Gastroesophageal sphincter (tissue), 3 donors: ENCODE data around the gene KRTAP5-8.

Experiments used
- EP300 ChIP-seq: sonication (generic); formaldehyde crosslinking; IDR thresholded peaks from one replicate; pipeline ENCODE4 v1.6.1; 2017; ENCODE audit warnings: antibody characterized with exemption, mild to moderate bottlenecking
- POLR2AphosphoS5 ChIP-seq: sonication (generic); formaldehyde crosslinking; IDR thresholded peaks from one replicate; pipeline ENCODE4 v1.6.1; 2017; ENCODE audit warnings: antibody characterized with exemption
- TF ChIP-seq, protein P1 (sequence below), 4 experiments: fragments of 200-600 bp in 2 of 4; fragments of 450-650 bp in 2 of 4; sonication (generic) in 1 of 4; IDR thresholded peaks; one replicate each; pipeline ENCODE4 v1.5.1; 2017 to 2019; ENCODE audit warnings: antibody characterized with exemption in 4 of 4, mild to moderate bottlenecking in 2 of 4, moderate library complexity in 2 of 4

DNA sequence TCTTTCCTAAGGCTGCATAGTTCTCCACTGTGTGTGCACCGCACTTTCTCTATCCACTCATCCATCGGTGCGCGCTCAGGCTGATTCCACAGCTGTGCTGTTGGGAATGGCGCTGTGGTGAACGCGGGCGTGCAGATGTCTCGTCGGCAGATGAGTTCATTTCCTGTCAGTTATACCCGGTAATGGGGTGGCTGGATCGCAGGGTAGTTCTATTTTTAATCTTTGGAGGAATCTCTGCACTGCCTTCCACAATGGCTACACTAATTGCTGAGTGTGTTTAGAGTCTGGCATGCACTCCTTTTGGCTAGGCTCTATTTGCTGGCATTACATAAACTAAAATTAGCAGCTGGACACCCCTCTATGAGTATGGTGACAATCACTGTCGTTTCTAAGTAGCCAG is 38.7 kb upstream of the KRTAP5-8 start:
- TF ChIP-seq, protein P1, sequence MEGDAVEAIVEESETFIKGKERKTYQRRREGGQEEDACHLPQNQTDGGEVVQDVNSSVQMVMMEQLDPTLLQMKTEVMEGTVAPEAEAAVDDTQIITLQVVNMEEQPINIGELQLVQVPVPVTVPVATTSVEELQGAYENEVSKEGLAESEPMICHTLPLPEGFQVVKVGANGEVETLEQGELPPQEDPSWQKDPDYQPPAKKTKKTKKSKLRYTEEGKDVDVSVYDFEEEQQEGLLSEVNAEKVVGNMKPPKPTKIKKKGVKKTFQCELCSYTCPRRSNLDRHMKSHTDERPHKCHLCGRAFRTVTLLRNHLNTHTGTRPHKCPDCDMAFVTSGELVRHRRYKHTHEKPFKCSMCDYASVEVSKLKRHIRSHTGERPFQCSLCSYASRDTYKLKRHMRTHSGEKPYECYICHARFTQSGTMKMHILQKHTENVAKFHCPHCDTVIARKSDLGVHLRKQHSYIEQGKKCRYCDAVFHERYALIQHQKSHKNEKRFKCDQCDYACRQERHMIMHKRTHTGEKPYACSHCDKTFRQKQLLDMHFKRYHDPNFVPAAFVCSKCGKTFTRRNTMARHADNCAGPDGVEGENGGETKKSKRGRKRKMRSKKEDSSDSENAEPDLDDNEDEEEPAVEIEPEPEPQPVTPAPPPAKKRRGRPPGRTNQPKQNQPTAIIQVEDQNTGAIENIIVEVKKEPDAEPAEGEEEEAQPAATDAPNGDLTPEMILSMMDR (IDR thresholded peaks at IDR 0.05), result no peak
- no peak for TF ChIP-seq EP300
- no peak for TF ChIP-seq POLR2AphosphoS5
